PC-3 (cell line): ENCODE results near the gene ZCCHC3. TPM values are rescaled to one million over a fixed set of nuclear protein-coding genes. Genes with fewer than 3 reads are reported as not detected.

Experiments used
- ATAC-seq: fragments of 200-7000 bp; cut with Tn5 transposase; 2 replicates; pipeline ENCODE4 v1.9.1; 2020; ENCODE audit warnings: mild to moderate bottlenecking, moderate library complexity
- BruUV-seq: library from RNA; stranded (reverse); fragments of 400-500 nt; replicated peaks from 2 replicates; lab custom pipeline; 2021; lab: Mats Ljungman, UMichigan
- CTCF ChIA-PET: fragments of 300-600 bp; sonication (Branson Sonifier 250); formaldehyde crosslinking; loops from one replicate; lab custom pipeline; 2022; ENCODE audit warnings: antibody characterized with exemption; lab: Charles Lee
- POLR2A ChIA-PET: fragments of 300-600 bp; sonication (Branson Sonifier 250); formaldehyde crosslinking; loops from one replicate; lab custom pipeline; 2022; ENCODE audit warnings: antibody characterized with exemption; ENCODE audit not compliant: unreplicated experiment; lab: Charles Lee
- DNase-seq: peaks from one replicate; pipeline ENCODE4 v3.0.0-alpha.2; 2015
- H2AFZ ChIP-seq: fragments of 300-600 bp; sonication (generic); 2 replicates; pipeline ENCODE4 v1.6.0; 2016; ENCODE audit warnings: antibody characterized with exemption, low read length
- H3F3A ChIP-seq: fragments of 300-600 bp; sonication (generic); one replicate; pipeline ENCODE4 v1.6.0; 2017; ENCODE audit warnings: antibody characterized with exemption, low read length, control low read depth, mild to moderate bottlenecking; ENCODE audit not compliant: unreplicated experiment
- H3K27ac ChIP-seq: fragments of 300-600 bp; sonication (generic); 2 replicates; pipeline ENCODE4 v1.5.1; 2016; ENCODE audit warnings: mild to moderate bottlenecking, low read length
- H3K27me3 ChIP-seq: fragments of 300-600 bp; sonication (generic); 2 replicates; pipeline ENCODE4 v1.6.1; 2016; ENCODE audit warnings: low read length, mixed read lengths
- H3K36me3 ChIP-seq: fragments of 300-600 bp; sonication (generic); 2 replicates; pipeline ENCODE4 v1.6.1; 2016; ENCODE audit warnings: low read depth, mixed run types, low read length, mixed read lengths
- H3K4me1 ChIP-seq: fragments of 300-600 bp; sonication (generic); 2 replicates; pipeline ENCODE4 v1.5.1; 2016; ENCODE audit warnings: low read length; ENCODE audit not compliant: insufficient read depth
- H3K4me2 ChIP-seq: fragments of 300-600 bp; sonication (generic); 2 replicates; pipeline ENCODE4 v1.6.0; 2016; ENCODE audit warnings: low read length
- H3K4me3 ChIP-seq: fragments of 300-600 bp; sonication (generic); 2 replicates; pipeline ENCODE4 v1.5.1; 2016; ENCODE audit warnings: mild to moderate bottlenecking, low read length, mixed read lengths
- H3K79me2 ChIP-seq: fragments of 300-600 bp; sonication (generic); 2 replicates; pipeline ENCODE4 v1.6.1; 2017; ENCODE audit warnings: low read length, mixed read lengths
- H3K9ac ChIP-seq: fragments of 300-600 bp; sonication (generic); 2 replicates; pipeline ENCODE4 v1.6.0; 2016; ENCODE audit warnings: mild to moderate bottlenecking, low read length
- H3K9me2 ChIP-seq: fragments of 300-600 bp; sonication (generic); replicated peaks from 2 replicates; pipeline ENCODE4 v1.6.1; 2016; ENCODE audit warnings: mixed run types, low read length, mixed read lengths
- H3K9me3 ChIP-seq: fragments of 300-600 bp; sonication (generic); 2 replicates; pipeline ENCODE4 v1.6.1; 2016; ENCODE audit warnings: low read length, mixed read lengths
- H4K20me1 ChIP-seq: fragments of 300-600 bp; sonication (generic); 2 replicates; pipeline ENCODE4 v1.6.1; 2016; ENCODE audit warnings: low read length, mixed read lengths
- EZH2 ChIP-seq: fragments of 300-600 bp; sonication (generic); IDR thresholded peaks from one replicate; pipeline ENCODE4 v1.6.1; 2017; ENCODE audit warnings: antibody characterized with exemption, mild to moderate bottlenecking, low read length; ENCODE audit not compliant: unreplicated experiment
- EZH2phosphoT487 ChIP-seq: fragments of 300-600 bp; sonication (generic); IDR thresholded peaks from 2 replicates; pipeline ENCODE4 v1.6.1; 2018; ENCODE audit warnings: mild to moderate bottlenecking, antibody characterized with exemption, low read length, borderline replicate concordance
- intact Hi-C: fragments of 100-400 bp; cut with micrococcal nuclease; formaldehyde crosslinking; loops from 2 replicates; pipeline ENCODE4 v1.9.0; 2023
- total RNA-seq: library from RNA; depleted of rRNA; stranded (reverse); fragments of >200 nt; gene quantifications from 2 replicates; pipeline ENCODE4 v1.2.3, GENCODE V29; 2014
- TF ChIP-seq, protein P1 (sequence below): fragments of 300-600 bp; sonication (generic); conservative IDR thresholded peaks from 2 replicates; pipeline ENCODE4 v1.5.1; 2017; ENCODE audit warnings: antibody characterized with exemption, low read depth, mild to moderate bottlenecking, low read length

Gene ZCCHC3
- total RNA-seq, 1 experiment from 2014 or later, result 18.5 TPM

DNA sequence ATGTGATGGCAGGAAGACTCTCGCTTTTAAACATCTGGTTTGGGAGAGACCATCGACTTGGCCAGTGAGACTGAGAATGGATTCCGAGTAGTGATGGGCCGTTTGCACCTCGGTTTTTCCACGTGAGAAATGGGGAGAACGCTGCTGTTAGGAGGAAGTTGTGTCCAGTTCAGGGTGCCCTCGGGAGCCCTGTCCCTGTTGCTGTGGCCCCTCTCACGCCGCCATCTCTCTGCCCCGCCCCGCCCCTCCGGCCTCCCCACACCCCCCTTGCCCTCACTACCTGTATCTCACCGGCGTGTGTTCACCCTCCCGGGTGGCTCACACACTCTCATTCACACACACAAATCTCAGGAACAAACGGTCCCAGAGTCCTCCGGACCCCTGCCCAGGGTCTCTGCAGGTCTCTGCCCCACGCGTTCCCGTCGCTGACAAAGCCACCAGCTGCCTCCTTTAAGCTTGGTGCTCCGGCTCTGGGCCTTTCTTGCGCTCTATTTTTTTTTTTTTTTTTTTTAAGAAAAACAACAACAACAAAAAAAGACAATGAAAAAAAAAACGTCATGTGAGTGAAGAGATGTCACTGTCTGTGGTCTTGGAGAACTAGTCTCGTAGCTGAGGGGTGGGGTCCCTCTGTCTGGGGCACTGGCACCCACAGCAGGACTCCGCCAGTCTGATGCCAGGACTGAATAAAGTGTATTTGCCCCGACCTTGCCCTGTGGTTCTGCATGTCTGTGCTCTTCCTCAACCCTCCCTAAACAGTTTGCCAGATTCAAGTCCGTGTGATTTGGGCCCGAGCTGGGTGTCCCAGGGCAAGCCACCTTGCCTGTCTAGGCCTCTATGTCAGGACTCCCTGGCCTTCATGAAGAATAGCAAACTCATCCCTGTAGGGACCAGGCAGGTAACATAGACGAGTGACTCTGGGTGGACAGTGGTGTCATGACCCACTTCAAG is 30.9 kb downstream of the ZCCHC3 start:
- Histone ChIP-seq H3K9ac (peak overlapping the region; percentile 61), H3K79me2 (peaks cover 26% of the 10 kb centered on the region), H3K9me2 (no peaks in the 10 kb centered on the region), H3K36me3 (no peaks in the 10 kb centered on the region), H3K27me3 (no peaks in the 10 kb centered on the region), H3K4me1 (peaks cover 28% of the 10 kb centered on the region), H3K4me2 (peak overlapping the region; percentile 90), H3K9me3 (no peaks in the 10 kb centered on the region), H4K20me1 (peaks cover 5% of the 10 kb centered on the region), H3F3A (no peaks in the 10 kb centered on the region), H2AFZ (peak overlapping the region; percentile 64; the same call in 1 of the 2 replicates), H3K4me3 (peak overlapping the region; percentile 74), H3K27ac (no peak overlapping the region)
- intact Hi-C loops, result loop anchor here (5.0 kb wide), 1 partner anchor 91 kb away; no protein-coding TSS in a partner anchor
- ChIA-PET CTCF (no interaction called here), POLR2A (no interaction called here)
- no peak for TF ChIP-seq EZH2
- no peak for TF ChIP-seq EZH2phosphoT487
- TF ChIP-seq, protein P1, sequence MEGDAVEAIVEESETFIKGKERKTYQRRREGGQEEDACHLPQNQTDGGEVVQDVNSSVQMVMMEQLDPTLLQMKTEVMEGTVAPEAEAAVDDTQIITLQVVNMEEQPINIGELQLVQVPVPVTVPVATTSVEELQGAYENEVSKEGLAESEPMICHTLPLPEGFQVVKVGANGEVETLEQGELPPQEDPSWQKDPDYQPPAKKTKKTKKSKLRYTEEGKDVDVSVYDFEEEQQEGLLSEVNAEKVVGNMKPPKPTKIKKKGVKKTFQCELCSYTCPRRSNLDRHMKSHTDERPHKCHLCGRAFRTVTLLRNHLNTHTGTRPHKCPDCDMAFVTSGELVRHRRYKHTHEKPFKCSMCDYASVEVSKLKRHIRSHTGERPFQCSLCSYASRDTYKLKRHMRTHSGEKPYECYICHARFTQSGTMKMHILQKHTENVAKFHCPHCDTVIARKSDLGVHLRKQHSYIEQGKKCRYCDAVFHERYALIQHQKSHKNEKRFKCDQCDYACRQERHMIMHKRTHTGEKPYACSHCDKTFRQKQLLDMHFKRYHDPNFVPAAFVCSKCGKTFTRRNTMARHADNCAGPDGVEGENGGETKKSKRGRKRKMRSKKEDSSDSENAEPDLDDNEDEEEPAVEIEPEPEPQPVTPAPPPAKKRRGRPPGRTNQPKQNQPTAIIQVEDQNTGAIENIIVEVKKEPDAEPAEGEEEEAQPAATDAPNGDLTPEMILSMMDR, result no peak
- ATAC-seq (no peak), DNase-seq (no peak)
- BruUV-seq, result no TSS peak

DNA sequence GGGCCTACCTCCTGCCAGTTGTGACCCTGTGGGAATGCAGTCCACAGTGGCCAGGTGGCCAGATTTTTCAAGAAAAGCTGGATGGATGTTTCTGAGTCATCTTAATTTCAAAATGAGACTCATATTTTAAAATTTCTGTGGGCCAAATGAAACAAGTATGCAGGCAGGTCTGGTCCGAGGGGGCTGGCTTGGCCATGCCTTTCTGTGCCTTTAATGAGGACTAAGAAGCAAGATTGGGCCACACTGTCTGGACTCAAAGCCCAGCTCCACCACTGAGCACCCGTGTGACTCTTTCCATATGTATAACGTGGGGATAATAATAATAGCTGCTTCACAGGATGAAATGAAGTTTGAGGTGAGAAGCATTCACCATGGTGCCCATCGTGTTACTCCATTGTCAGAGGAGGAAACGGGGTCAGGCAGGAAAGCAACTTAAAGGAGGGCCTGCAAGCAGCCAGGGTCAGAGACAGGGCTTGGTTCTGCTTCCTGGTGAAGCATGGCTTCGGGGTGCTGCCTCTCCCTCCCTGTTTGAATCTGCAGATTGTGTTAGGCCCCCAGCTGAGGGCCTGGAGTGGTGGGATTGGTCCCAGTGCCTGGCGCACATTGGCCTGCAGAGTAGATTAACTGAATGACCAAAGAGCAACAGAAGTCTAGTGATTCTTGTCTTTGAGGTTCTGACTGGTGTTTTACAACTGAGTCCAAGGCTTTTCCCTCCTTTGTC is 31.8 kb downstream of the ZCCHC3 start:
- POLR2A ChIA-PET, result interaction anchor here (0.6 kb wide), 1 partner anchor 80 kb away, joined by 16 read pairs; no protein-coding TSS in a partner anchor
- Histone ChIP-seq H2AFZ (no peak overlapping the region), H3K79me2 (peaks cover 26% of the 10 kb centered on the region), H3K9me3 (no peaks in the 10 kb centered on the region), H3K27me3 (no peaks in the 10 kb centered on the region), H4K20me1 (peaks cover 5% of the 10 kb centered on the region), H3K4me2 (peak overlapping the region; percentile 90), H3F3A (no peaks in the 10 kb centered on the region), H3K9me2 (no peaks in the 10 kb centered on the region), H3K27ac (no peak overlapping the region), H3K4me1 (peaks cover 21% of the 10 kb centered on the region), H3K9ac (no peak overlapping the region), H3K4me3 (no peak overlapping the region), H3K36me3 (no peaks in the 10 kb centered on the region)
- intact Hi-C loops, result loop anchor here (5.0 kb wide), 1 partner anchor 92 kb away; no protein-coding TSS in a partner anchor
- ATAC-seq, result no peak
- CTCF ChIA-PET, result no interaction called here
- no peak for DNase-seq
- TF ChIP-seq, protein P1, result no peak
- no peak for TF ChIP-seq EZH2phosphoT487
- TF ChIP-seq EZH2, result no peak
- BruUV-seq, result no TSS peak
